NCI-H2107 (cell line): ENCODE measurements around the gene SUGCT.

Source experiments
- DNase-seq: peaks from one replicate; lab custom pipeline; 2025; lab: John Stamatoyannopoulos, UW

SUGCT gene

DNA sequence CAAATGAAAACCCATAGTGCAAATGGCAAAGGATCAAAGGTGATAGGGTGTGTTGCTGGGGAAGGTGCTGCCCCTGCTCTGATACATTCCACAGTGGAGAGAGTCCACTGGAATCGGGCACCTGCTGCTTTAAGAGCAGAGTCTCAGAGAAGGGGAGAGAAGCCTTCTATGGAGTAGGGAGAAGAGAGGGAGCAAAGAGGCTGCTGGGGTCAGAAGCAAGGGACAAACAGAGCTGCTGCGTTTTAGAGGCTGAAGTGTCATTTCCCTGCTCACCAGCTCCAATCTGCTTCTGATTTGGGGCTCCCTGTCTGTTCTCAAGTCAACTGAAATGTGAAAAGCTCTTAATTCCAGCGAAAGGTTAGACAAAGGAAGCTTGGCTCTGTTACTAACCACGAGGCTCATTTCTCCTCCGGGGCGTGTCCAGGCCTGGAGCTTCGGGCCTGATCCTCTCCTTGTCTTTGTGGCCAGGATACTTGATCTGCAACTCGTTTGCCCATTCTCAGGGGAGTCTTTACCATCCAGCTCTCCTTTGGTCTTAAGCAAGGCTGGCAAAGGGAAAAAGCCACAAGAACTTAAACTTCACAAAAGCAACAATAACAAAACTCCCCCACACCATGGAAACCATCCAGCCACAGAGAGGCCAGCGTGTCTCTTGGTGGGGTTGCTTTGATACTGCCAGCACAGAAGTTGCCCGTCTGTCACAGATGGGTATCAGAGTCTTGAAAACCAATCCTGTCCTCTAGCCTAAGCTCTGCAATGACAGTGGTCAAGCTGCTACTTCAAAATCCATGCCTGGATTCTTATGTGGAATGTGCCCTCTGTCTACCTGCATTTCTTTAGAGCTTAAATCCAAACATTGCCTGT, 692.6 kb downstream of the SUGCT start:
- no peak for DNase-seq

DNA sequence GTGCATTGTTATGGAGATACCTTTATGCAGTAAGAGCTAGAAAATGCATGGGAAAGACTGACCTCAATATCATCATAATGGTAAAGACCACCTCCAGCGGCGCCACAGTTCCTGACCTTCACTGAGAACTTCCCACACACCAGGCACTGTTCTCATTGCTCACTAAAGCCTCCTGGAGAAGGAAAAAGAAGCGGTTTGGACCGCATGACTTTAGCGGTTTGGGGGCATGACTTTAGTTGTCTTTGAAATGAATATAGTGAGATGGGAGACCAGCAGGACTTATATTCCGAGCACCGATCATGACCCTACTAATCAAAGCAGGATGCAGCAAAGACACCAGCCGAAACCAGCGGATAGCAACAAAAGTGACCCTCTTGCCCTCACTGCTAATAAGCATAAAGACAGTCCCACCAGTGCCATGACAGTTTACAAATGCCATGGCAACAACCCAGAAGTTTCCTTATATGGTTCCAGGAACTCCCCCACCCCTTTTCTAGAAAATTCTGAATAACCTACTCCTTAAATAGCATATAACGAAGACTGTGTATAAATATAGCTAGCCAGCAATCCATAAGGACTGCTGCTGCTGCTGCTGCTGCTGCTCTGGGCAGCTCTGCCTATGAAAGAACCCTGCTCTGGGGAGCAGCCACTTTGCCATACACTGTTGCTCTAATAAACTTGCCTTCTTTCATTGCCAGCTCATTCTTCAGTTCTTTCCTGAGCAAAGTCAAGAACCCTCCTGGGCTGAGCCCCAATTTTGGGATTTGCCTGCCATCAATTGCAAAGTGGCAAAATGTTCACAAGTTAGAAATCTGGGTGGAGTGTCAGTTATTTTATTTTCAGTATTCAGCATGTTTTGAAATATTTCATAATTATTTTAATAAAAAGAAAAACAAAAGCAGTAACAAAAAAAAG, 694.1 kb downstream of the SUGCT start:
- no peak for DNase-seq

DNA sequence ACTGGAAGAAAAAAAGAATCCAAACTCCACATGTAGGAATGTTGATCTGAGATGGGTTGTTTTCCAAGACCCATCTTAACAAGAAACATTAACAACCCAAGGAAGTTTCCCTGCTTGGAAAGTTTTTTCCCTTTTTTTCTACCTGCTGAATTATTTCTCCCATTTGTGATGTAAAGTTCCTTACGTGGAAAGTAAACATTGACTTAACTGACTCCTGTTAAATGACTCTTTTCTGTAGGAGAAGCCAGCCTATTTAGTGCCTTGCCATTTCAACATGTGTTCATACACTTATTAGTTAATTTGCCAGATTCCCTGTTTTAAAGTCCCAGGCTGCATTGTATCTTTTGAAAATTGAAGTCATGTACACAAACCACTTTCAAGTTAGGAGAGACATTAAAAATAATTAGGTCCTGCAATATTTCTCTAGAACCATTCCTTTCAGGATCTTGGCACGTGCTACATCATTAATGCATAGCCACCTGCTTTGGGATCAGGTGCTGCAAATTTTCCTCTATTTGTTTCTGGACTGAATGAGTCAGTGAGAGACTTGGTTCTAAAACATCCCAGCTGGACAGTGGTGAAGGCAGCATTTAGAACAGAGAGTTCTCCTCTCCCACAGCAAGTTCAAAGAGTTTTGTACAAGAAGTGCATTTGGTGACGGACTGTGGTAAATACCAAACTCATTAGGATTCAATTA, 698.5 kb downstream of the SUGCT start:
- DNase-seq, result no peak

DNA sequence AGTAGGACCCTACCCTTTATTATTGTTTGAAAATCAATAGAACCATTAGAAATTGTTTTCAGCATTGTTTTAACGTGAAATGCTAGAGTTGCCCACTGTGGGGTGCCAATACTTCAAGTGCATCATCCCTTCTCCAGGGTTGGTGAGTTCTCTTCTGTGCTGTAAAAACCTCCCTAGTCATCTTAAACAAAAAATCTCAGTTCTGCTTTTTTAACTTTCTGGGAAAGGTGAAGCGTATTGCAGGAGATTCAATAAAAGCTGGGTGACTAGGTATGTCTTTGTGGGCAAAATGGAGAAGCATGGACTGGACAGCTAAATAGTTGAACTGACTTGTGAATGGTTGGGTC, 699.1 kb downstream of the SUGCT start:
- DNase-seq, result no peak

DNA sequence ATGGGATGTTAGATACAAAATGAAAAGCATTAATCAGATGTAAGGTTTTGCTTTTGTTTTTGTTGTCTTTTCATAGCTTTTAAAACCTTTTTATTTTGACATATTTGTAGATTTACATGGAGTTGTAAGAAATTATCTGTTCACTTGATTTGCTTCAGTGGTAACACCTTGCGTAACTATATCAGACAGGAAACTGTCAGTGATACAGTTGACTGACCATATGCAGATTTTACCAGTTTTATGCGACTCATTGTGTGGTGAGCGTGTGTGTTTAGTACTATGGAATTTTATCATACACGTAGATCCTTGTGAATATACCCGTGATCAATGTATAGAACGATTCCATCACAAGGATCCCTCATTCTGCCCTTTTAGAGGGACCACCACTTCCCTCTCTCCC, 701.4 kb downstream of the SUGCT start:
- DNase-seq, result no peak

DNA sequence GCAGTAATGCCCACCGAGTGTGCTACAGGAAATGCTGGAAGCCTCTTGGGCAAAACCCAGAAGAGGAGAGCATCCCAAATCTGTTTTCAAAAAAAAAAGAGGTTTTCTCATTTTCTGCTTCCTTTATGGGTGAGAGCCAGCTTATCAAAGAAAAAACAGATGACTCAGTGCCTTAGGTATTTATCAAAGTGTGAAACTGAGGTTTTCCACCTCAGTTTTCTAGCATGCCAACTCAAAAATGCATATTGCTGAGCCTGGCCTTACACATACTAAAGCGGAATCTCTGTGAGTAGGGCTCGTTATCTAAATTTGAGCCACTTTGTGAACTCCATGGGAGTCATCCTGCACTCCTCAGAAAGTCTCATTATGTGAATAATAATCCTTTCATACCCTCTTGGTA, 705.1 kb downstream of the SUGCT start:
- no peak for DNase-seq

GRCh38 chr7:40840990-40841389, 706.2 kb downstream of the SUGCT start:
- no peak for DNase-seq

- DNase-seq, result no peak
Measured at GRCh38 chr7:40842641-40843040, 707.8 kb downstream of the SUGCT start.

DNA sequence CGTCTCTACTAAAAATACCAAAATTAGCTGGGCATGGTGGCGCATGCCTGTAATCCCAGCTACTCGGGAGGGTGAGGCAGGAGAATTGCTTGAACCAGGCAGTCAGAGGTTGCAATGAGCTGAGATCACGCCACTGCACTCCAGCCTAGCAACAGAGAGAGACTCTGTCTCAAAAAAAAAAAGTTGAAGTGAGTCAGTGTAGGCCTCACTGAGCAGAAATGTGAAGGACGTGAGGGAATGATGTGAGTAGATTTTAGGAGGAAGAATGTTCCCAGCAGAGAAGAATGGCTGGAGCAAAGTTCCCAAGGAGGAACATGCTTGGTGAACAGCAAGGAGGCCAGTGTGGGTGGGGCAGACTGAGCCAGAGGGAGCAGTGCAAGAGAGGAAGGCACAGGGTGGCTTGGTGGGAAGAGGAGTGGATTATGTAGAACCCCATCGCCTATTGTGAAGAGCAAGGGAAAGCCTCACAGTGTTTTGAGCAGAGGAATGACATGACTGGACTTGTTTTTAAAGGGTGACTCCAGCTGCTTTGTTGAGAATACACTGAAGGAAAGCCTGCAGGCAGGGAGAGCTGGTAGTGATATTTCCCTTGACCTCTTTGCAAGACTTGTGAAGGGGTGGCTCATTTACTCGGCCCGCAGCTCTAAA, 708.7 kb downstream of the SUGCT start:
- DNase-seq, result no peak

- no peak for DNase-seq
Measured at GRCh38 chr7:40845943-40846342, 711.1 kb downstream of the SUGCT start.

DNA sequence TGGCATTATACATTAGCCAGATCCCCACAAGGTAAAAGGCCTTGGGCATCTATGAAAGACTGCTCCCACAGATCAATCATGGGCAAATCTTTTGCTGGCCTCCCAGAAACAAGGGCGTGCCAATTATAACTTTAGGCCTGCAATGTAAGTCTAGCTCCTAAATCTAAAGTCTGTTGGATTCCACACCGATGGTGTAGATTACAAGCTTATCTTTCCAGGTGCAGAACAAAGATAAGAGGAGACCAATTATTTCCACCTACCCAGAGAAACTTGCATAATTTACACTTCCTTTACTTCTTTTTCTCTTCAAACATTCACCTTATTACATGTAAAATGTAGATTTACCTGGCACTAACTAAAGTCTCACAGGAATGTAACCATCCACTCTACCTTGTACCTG, 713.1 kb downstream of the SUGCT start:
- no peak for DNase-seq

DNA sequence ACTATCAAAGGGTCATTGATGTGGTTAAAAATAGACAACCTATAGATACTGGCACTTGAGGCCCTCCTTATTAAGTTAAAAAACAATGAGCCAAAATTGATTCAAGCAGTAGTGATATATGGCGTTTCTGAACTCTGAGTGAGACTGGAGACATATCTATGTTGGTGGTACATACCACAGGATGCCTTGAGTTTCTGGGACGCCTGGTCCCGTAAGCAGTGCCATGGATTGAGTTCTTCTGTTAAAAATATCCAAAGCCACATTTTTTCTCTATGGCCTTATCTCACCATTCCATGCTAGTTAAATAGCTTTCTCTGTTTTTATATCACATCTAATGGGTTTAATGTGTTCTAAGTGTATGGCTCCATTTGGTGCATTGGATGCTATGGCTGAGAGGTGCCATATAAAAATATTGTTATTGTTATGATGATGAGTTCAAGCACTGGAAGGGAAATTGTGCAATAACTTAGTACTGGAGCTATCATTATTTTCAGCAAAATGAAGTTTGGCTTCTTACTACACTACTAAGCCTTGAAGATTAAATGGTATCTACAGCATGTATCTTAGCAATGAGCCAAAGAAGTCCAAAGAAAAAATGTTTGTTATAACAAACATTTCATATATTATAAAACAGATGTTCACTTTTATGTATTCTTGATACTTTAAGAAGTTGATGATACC, 713.9 kb downstream of the SUGCT start:
- DNase-seq, result no peak

DNA sequence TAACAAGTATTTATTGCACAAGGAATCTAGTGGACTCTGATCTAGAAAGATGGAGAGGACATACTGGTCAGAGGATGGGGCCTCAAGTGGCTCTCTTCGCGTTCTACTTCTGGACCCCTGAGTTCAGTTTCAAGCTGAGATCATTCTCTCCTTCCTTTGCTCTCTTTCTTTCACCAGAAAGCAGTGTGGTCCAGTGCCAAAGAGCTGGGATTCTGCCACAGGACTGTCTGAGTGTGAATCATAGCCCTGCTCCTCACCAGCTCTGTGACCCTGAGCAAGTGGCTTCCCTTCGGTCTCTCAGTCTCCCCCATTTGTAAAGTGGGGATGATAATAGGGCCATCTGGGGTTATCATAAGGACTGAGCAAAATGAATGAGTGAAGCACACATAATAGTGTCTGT, 715.2 kb downstream of the SUGCT start:
- DNase-seq, result no peak

GRCh38 chr7:40851001-40851400, 716.2 kb downstream of the SUGCT start:
- no peak for DNase-seq

DNA sequence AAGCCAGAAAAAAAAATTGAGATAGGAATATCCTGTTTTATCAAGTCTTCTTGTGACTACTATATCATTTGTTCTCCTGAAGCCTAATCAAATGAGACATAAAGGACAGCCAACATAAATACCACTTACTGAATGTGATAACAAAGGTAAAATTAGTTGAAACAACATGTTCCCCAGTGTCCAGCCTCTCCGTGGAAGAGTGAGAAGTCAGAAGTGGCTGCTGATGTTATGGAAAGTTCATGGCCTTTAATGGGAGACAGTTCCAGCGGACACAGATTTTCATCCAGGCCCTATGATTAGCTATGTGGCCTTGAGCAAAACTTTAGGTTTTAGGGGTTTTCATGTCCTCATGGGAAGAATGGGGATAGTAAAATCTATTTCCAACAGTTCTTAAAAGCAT, 724.3 kb downstream of the SUGCT start:
- DNase-seq, result no peak

GRCh38 chr7:40859965-40860543, 725.2 kb downstream of the SUGCT start:
- no peak for DNase-seq

DNA sequence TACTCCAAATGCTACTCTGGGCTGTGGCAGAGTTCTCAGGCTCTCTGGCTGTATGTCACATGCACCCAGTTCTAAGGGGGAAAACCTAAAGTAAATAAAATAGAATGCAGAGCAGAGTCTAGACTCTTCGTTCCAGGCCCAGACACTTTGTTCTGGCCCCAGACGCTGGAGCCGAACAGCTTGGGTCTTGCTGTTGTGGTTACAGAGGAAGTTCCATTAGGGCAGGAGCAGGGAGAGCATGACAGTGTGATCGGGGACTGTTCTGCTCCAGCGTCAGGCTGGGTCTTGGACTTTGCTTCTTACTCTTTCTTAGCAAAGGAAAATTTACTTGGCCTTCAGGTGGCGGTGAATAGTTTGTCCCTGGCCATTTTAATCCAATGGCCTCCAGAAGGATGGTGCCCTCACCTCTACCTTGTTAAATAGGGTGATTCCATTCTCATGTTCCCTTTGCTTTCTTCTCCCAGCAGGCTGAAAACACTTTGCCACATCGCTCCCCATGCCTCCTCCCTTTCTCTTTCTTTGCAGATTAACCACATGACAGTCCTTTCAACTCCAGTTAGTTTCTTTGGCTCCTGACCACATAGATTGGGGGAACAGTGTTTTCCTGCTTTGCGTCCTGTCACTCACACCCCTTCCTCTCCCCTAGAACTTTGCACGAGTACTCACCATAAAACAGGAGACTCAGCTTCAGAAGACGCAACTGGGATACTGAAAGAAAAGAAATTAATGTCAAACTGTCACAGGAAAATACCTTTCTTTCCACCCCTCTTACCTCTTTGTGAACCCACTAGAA, 730.8 kb downstream of the SUGCT start:
- no peak for DNase-seq

DNA sequence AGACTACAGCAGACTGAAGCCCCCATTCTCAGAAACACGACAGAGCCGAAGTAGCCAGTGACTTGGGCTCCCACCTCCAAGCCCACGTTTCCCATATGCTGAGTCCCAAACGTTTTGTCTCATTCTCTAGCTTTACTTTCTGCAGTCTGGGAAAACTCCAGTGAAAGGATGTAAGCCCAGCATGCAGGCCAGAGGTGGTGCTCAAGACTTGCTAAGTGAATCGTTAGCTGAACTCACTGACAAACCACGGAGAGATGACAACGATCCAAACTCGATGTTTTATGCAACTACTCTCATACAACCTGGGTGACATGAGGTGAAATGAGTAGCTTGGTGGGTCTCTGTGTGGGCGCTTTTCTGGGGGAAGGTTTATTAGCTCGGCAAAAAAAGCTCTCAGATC, 731.8 kb downstream of the SUGCT start:
- no peak for DNase-seq

DNA sequence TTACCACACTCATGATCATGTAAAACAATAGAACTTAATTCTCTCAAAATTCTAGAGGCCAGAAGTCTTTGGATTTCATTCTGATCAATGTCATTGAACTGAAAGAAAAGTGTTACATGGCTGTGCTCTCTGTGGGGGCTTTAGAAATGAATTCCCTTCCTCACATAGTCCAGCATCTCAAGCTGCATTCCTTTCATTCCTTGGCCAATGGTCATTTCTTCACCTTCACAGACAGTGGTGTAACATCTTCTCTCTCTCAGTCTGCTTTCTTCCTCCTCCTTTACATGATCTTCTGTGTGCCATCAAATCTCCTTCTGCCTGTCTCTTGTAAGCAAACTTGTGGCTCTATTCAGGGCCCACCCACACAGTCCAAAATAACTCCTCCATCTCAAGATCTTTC, 735.3 kb downstream of the SUGCT start:
- no peak for DNase-seq

GRCh38 chr7:40873248-40873647, 738.4 kb downstream of the SUGCT start:
- no peak for DNase-seq
